H1 (cell line): Measurements from ENCODE around the gene CASTOR1. TPM values are rescaled to one million over a fixed set of nuclear protein-coding genes. Genes with fewer than 3 reads are reported as not detected.

Experiments
- CTCF ChIA-PET: fragments of 300-600 bp; sonication (Branson Sonifier 250); formaldehyde crosslinking; loops from one replicate; lab custom pipeline; 2021; ENCODE audit not compliant: partially characterized antibody; lab: Charles Lee
- POLR2A ChIA-PET: fragments of 300-600 bp; sonication (Branson Sonifier 250); formaldehyde crosslinking; loops from one replicate; lab custom pipeline; 2021; ENCODE audit warnings: inconsistent platforms; ENCODE audit not compliant: partially characterized antibody; lab: Charles Lee
- DNase-seq, 2 experiments: peaks; one replicate each; pipeline versions ENCODE4 v3.0.0 to v3.0.0-alpha.2; 2010 to 2022; ENCODE audit warnings: low spot score in 2 of 2, low read depth in 1 of 2, mixed read lengths in 1 of 2
- FAIRE-seq: peaks from 2 replicates; lab custom pipeline; 2011; peaks lifted over from hg19 to GRCh38; lab: Jason Lieb, UNC
- H2AFZ ChIP-seq: 2 replicates; pipeline ENCODE4 v1.8.1; 2012; ENCODE audit warnings: low read length, inconsistent platforms
- H2AK5ac ChIP-seq: 2 replicates; pipeline ENCODE4 v1.6.1; 2013; ENCODE audit warnings: low read depth, low read length
- H2BK120ac ChIP-seq: replicated peaks from 2 replicates; pipeline ENCODE3; 2013; ENCODE audit warnings: low read depth, low read length, inconsistent platforms
- H2BK12ac ChIP-seq: 2 replicates; pipeline ENCODE4 v1.6.1; 2013; ENCODE audit warnings: low read depth, low read length
- H2BK15ac ChIP-seq: 2 replicates; pipeline ENCODE4 v1.6.1; 2013; ENCODE audit warnings: low read length
- H2BK20ac ChIP-seq: 2 replicates; pipeline ENCODE4 v1.6.1; 2013; ENCODE audit warnings: low read length
- H2BK5ac ChIP-seq: 2 replicates; pipeline ENCODE4 v1.6.1; 2013; ENCODE audit warnings: low read depth, low read length
- H3K14ac ChIP-seq: 2 replicates; pipeline ENCODE4 v1.6.1; 2013; ENCODE audit warnings: inconsistent platforms; ENCODE audit not compliant: insufficient read length
- H3K18ac ChIP-seq: 2 replicates; pipeline ENCODE4 v1.6.1; 2013; ENCODE audit warnings: low read length; ENCODE audit errors: extremely low read depth
- H3K23ac ChIP-seq: 2 replicates; pipeline ENCODE4 v1.6.1; 2013; ENCODE audit warnings: inconsistent platforms; ENCODE audit not compliant: insufficient read length
- H3K23me2 ChIP-seq: 2 replicates; pipeline ENCODE4 v1.6.1; 2013; ENCODE audit warnings: low read depth, low read length
- H3K27ac ChIP-seq: 2 replicates; pipeline ENCODE4 v1.6.1; 2011; ENCODE audit warnings: low read depth, low read length, inconsistent platforms
- H3K27me3 ChIP-seq, 4 experiments: replicated peaks in 1 of 4; 1 replicate in 1 of 4; 2 replicates in 3 of 4; pipeline versions ENCODE4 v1.6.1 to v1.8.1; 2011 to 2013; ENCODE audit warnings: low read length in 3 of 4, mild to moderate bottlenecking in 3 of 4, inconsistent platforms in 2 of 4, mixed read lengths in 2 of 4, moderate library complexity in 1 of 4; ENCODE audit not compliant: control insufficient read depth in 3 of 4, insufficient read depth in 3 of 4; ENCODE audit errors: extremely low read depth in 1 of 4
- H3K36me3 ChIP-seq, 4 experiments: 2 replicates each; pipeline versions ENCODE4 v1.6.1 to v1.8.1; 2011 to 2013; ENCODE audit warnings: mild to moderate bottlenecking in 4 of 4, low read length in 3 of 4, moderate library complexity in 2 of 4, control low read depth in 1 of 4, inconsistent platforms in 1 of 4; ENCODE audit not compliant: insufficient read depth in 4 of 4, control insufficient read depth in 2 of 4
- H3K4ac ChIP-seq: replicated peaks from 2 replicates; pipeline ENCODE3; 2013; ENCODE audit warnings: low read length, low read depth, mixed read lengths, inconsistent platforms; ENCODE audit not compliant: insufficient read length
- H3K4me1 ChIP-seq, 4 experiments: replicated peaks in 1 of 4; 1 replicate in 1 of 4; 2 replicates in 3 of 4; pipeline versions ENCODE4 v1.6.1 to v1.8.1; 2011 to 2013; ENCODE audit warnings: low read length in 3 of 4, inconsistent platforms in 2 of 4, mixed read lengths in 1 of 4; ENCODE audit not compliant: insufficient read depth in 4 of 4, control insufficient read depth in 3 of 4
- H3K4me2 ChIP-seq, 2 experiments: 2 replicates each; pipeline versions ENCODE4 v1.6.1 to v1.8.1; 2011 to 2013; ENCODE audit warnings: low read depth in 2 of 2, low read length in 2 of 2, control low read depth in 1 of 2, inconsistent platforms in 1 of 2, mild to moderate bottlenecking in 1 of 2; ENCODE audit not compliant: insufficient read depth in 1 of 2
- H3K4me3 ChIP-seq, 4 experiments: fragments of 200-600, 300-600 bp in 1 of 4; sonication (generic), shearing (Covaris generic), sonication (Bioruptor Twin) in 1 of 4; 2 replicates each; pipeline versions ENCODE4 v1.5.1 to v1.8.1; 2011 to 2016; ENCODE audit warnings: low read length in 4 of 4, low read depth in 3 of 4, control low read depth in 2 of 4, inconsistent platforms in 2 of 4, mild to moderate bottlenecking in 2 of 4, mixed read lengths in 1 of 4, moderate library complexity in 1 of 4; ENCODE audit not compliant: insufficient read depth in 2 of 4; ENCODE audit errors: extremely low read depth in 1 of 4
- H3K56ac ChIP-seq: replicated peaks from 2 replicates; pipeline ENCODE3; 2013; ENCODE audit warnings: low read depth, mild to moderate bottlenecking, mixed read lengths, low read length, inconsistent platforms; ENCODE audit not compliant: insufficient read length
- H3K79me1 ChIP-seq: 2 replicates; pipeline ENCODE4 v1.6.1; 2013; ENCODE audit warnings: low read depth, low read length, control low read depth
- H3K79me2 ChIP-seq, 2 experiments: 2 replicates each; pipeline versions ENCODE4 v1.6.1 to v1.8.1; 2012 to 2013; ENCODE audit warnings: low read length in 2 of 2, mild to moderate bottlenecking in 2 of 2, inconsistent platforms in 1 of 2; ENCODE audit not compliant: insufficient read depth in 2 of 2, control insufficient read depth in 1 of 2
- H3K9ac ChIP-seq, 4 experiments: replicated peaks in 1 of 4; 1 replicate in 1 of 4; 2 replicates in 3 of 4; pipeline versions ENCODE4 v1.6.1 to v1.8.1; 2011 to 2013; ENCODE audit warnings: low read depth in 3 of 4, low read length in 3 of 4, control low read depth in 2 of 4, mild to moderate bottlenecking in 2 of 4, moderate library complexity in 2 of 4, inconsistent platforms in 1 of 4; ENCODE audit errors: extremely low read depth in 1 of 4
- H3K9me3 ChIP-seq, 2 experiments: 2 replicates each; pipeline versions ENCODE4 v1.6.1 to v1.8.1; 2012 to 2013; ENCODE audit warnings: mild to moderate bottlenecking in 2 of 2, moderate library complexity in 2 of 2, control low read depth in 1 of 2, inconsistent platforms in 1 of 2, low read depth in 1 of 2, low read length in 1 of 2, mixed read lengths in 1 of 2; ENCODE audit not compliant: insufficient read depth in 2 of 2
- H4K20me1 ChIP-seq, 2 experiments: replicated peaks in 1 of 2; 2 replicates each; pipeline versions ENCODE3 to v1.8.1; 2011 to 2013; ENCODE audit warnings: inconsistent platforms in 2 of 2, low read length in 2 of 2, mild to moderate bottlenecking in 1 of 2; ENCODE audit not compliant: insufficient read depth in 2 of 2, control insufficient read depth in 1 of 2
- H4K5ac ChIP-seq: 2 replicates; pipeline ENCODE4 v1.6.1; 2013; ENCODE audit warnings: low read length, low read depth, mixed read lengths, inconsistent platforms; ENCODE audit not compliant: insufficient read length
- H4K8ac ChIP-seq: 2 replicates; pipeline ENCODE4 v1.8.0; 2013; ENCODE audit warnings: mild to moderate bottlenecking, moderate library complexity, low read length, inconsistent platforms; ENCODE audit not compliant: insufficient read depth; ENCODE audit errors: extremely low read depth
- H4K91ac ChIP-seq: replicated peaks from 2 replicates; pipeline ENCODE3; 2013; ENCODE audit warnings: low read length, mixed read lengths, inconsistent platforms; ENCODE audit not compliant: insufficient read length
- CBX5 ChIP-seq: fragments of 300-800, 300-1000 bp; sonication (generic); IDR thresholded peaks from 2 replicates; pipeline ENCODE4 v1.7.1; 2016; ENCODE audit warnings: antibody characterized with exemption, low read length, low read depth
- CREB1 ChIP-seq: IDR thresholded peaks from 2 replicates; pipeline ENCODE4 v1.6.1; 2012; ENCODE audit warnings: inconsistent platforms
- EZH2 ChIP-seq: fragments of 200-600 bp; sonication (generic); IDR thresholded peaks from 2 replicates; pipeline ENCODE4 v1.7.1; 2012; ENCODE audit warnings: low read depth, mild to moderate bottlenecking, moderate library complexity, low read length, inconsistent platforms; ENCODE audit not compliant: severe bottlenecking
- KDM1A ChIP-seq: fragments of 200-600, 300-600 bp; sonication (generic); IDR thresholded peaks from 2 replicates; pipeline ENCODE4 v1.7.1; 2016; ENCODE audit warnings: mild to moderate bottlenecking, low read length, borderline replicate concordance
- PHF8 ChIP-seq: fragments of 200-600 bp; sonication (generic); conservative IDR thresholded peaks from 2 replicates; pipeline ENCODE4 v1.7.1; 2012; ENCODE audit warnings: low read depth, mild to moderate bottlenecking, inconsistent platforms, low read length, moderate library complexity
- RXRA ChIP-seq: IDR thresholded peaks from 2 replicates; pipeline ENCODE4 v1.6.1; 2011; ENCODE audit warnings: low read depth, mild to moderate bottlenecking, low read length, moderate library complexity; ENCODE audit not compliant: insufficient read depth
- SIRT6 ChIP-seq: IDR thresholded peaks from one replicate; pipeline ENCODE4 v1.7.1; 2012; ENCODE audit warnings: low read length, inconsistent platforms
- SP4 ChIP-seq: IDR thresholded peaks from 2 replicates; pipeline ENCODE4 v1.6.1; 2012; ENCODE audit warnings: low read length, inconsistent platforms
- TAF1 ChIP-seq: IDR thresholded peaks from 2 replicates; pipeline ENCODE4 v1.6.1; 2011; ENCODE audit warnings: mild to moderate bottlenecking, low read depth, low read length
- TCF12 ChIP-seq: IDR thresholded peaks from 2 replicates; pipeline ENCODE4 v1.6.1; 2011; ENCODE audit warnings: low read depth, mild to moderate bottlenecking, low read length
- WGBS, 2 experiments: shearing (Covaris generic) in 1 of 2; methylation state at CpG; one replicate each; pipeline versions ENCODE4 v1.1.6 to v1.1.7; 2013 to 2015; ENCODE audit warnings: low lambda C conversion rate in 2 of 2, mixed read lengths in 2 of 2, inconsistent platforms in 1 of 2, low coverage in 1 of 2, missing lambda C conversion rate in 1 of 2; ENCODE audit not compliant: insufficient replicate concordance in 2 of 2, insufficient coverage in 1 of 2, insufficient read length in 1 of 2; ENCODE audit errors: extremely low coverage in 1 of 2, missing lambda C conversion rate in 1 of 2; 5-methylcytosine and 5-hydroxymethylcytosine counted together
- polyA plus RNA-seq, 7 experiments: library from polyadenylated mRNA; depleted of rRNA in 3 of 7; stranded (reverse) in 5 of 7; unstranded in 2 of 7; fragments of >200 nt in 5 of 7; fragments of 200-250 nt in 2 of 7; gene quantifications; 1 replicate in 5 of 7; 2 replicates in 1 of 7; 4 replicates in 1 of 7; pipeline versions ENCODE4 v1.2.1 to v1.2.3, GENCODE V29; 2011 to 2013; ENCODE audit warnings: missing spikeins in 2 of 7, mixed read lengths in 2 of 7
- total RNA-seq: library from RNA; stranded (reverse); fragmentation: NEBNext Ultra II Directional; extraction: Animal tissue kit (Norgen Biotek cat#: 25700); gene quantifications from 2 replicates; pipeline ENCODE4 v1.2.1, GENCODE V29; 2021
- TF ChIP-seq, protein P1 (sequence below): IDR thresholded peaks from 2 replicates; pipeline ENCODE4 v1.6.1; 2011; ENCODE audit warnings: low read length, improper control_type of control experiment

The CASTOR1 gene
- total and polyA plus RNA-seq, 2 of the 8 experiments (the other 6 are each of a cell fraction or from before 2014, with no cell fraction given) = 10.3 to 36.0 TPM

GRCh38 chr22:30317778-30318177, 28.5 kb upstream of the CASTOR1 start:
- CTCF ChIA-PET = interaction anchor here (1.0 to 20.1 kb wide), 7 partner anchors 10 to 54 kb away, joined by 3 to 203 read pairs (median 4); partner anchors contain the start of genes CASTOR1 and TBC1D10A
- H3K4ac ChIP-seq = no peak overlapping the region
- peaks cover 5% of the 10 kb centered on the region; the same call in 1 of the 2 replicates for H3K79me1 ChIP-seq
- no peak overlapping the region for H3K9ac ChIP-seq
- no peaks in the 10 kb centered on the region for H3K79me2 ChIP-seq
- no peaks in the 10 kb centered on the region for H4K20me1 ChIP-seq
- H4K8ac ChIP-seq = no peak overlapping the region
- no peak overlapping the region for H2BK20ac ChIP-seq
- no peak overlapping the region for H3K18ac ChIP-seq
- FAIRE-seq (no peak), DNase-seq (no peak)
- no peak overlapping the region for H3K4me3 ChIP-seq
- H3K14ac ChIP-seq = no peak overlapping the region
- no peaks in the 10 kb centered on the region for H3K23me2 ChIP-seq
- H2BK15ac ChIP-seq = no peak overlapping the region
- no peaks in the 10 kb centered on the region for H3K27me3 ChIP-seq
- no peak overlapping the region for H3K4me2 ChIP-seq
- H3K23ac ChIP-seq = no peak overlapping the region
- no peak overlapping the region for H2BK12ac ChIP-seq
- H4K5ac ChIP-seq = no peak overlapping the region
- no peak overlapping the region for H2BK120ac ChIP-seq
- H3K36me3 ChIP-seq = no peaks in the 10 kb centered on the region
- H3K56ac ChIP-seq = no peak overlapping the region
- no peak overlapping the region for H3K27ac ChIP-seq
- POLR2A ChIA-PET = no interaction called here
- no peak overlapping the region for H2AK5ac ChIP-seq
- H2BK5ac ChIP-seq = no peak overlapping the region
- WGBS, 2 experiments = 88% methylated on average over 1 of the region's 1 CpG; no CpG with 5 or more reads in 1 of the 2 experiments
- no peaks in the 10 kb centered on the region for H3K9me3 ChIP-seq
- no peak overlapping the region for H4K91ac ChIP-seq
- no peaks in the 10 kb centered on the region for H3K4me1 ChIP-seq
- H2AFZ ChIP-seq = no peak overlapping the region
- TF ChIP-seq TCF12 = no peak
- no peak for TF ChIP-seq PHF8
- no peak for TF ChIP-seq EZH2
- TF ChIP-seq SIRT6 = no peak
- TF ChIP-seq, protein P1, sequence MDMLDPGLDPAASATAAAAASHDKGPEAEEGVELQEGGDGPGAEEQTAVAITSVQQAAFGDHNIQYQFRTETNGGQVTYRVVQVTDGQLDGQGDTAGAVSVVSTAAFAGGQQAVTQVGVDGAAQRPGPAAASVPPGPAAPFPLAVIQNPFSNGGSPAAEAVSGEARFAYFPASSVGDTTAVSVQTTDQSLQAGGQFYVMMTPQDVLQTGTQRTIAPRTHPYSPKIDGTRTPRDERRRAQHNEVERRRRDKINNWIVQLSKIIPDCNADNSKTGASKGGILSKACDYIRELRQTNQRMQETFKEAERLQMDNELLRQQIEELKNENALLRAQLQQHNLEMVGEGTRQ = no peak
- TF ChIP-seq SP4 = no peak
- TF ChIP-seq TAF1 = no peak
- no peak for TF ChIP-seq RXRA
- no peak for TF ChIP-seq CBX5
- no peak for TF ChIP-seq CREB1
- TF ChIP-seq KDM1A = no peak
